Mesodermal cell (in vitro differentiated cells): ENCODE results near the gene TRAK1.

Source experiments
- H3K27ac ChIP-seq: 2 replicates; pipeline ENCODE4 v1.7.0; 2013; ENCODE audit warnings: mild to moderate bottlenecking, low read depth, low read length, moderate library complexity; ENCODE audit not compliant: severe bottlenecking
- H3K36me3 ChIP-seq: 2 replicates; pipeline ENCODE4 v1.7.1; 2013; ENCODE audit warnings: mild to moderate bottlenecking, low read length, moderate library complexity; ENCODE audit not compliant: control insufficient read depth, insufficient read depth
- H3K4me1 ChIP-seq: one replicate; pipeline ENCODE4 v1.7.1; 2013; ENCODE audit warnings: mild to moderate bottlenecking, low read length; ENCODE audit not compliant: insufficient read depth, control insufficient read depth, poor library complexity, severe bottlenecking
- H3K4me3 ChIP-seq: 2 replicates; pipeline ENCODE4 v1.7.0; 2013; ENCODE audit warnings: low read length, control low read depth, mild to moderate bottlenecking; ENCODE audit not compliant: insufficient read depth, poor library complexity, severe bottlenecking; ENCODE audit errors: extremely low read depth
- H3K9me3 ChIP-seq: 2 replicates; pipeline ENCODE4 v1.7.1; 2013; ENCODE audit warnings: mild to moderate bottlenecking, low read length, moderate library complexity; ENCODE audit not compliant: control insufficient read depth
- WGBS, 2 experiments: methylation state at CpG; one replicate each; pipeline ENCODE4 v1.1.5; 2013; ENCODE audit warnings: missing lambda C conversion rate in 2 of 2; ENCODE audit not compliant: insufficient coverage in 2 of 2; 5-methylcytosine and 5-hydroxymethylcytosine counted together

TRAK1 gene

GRCh38 chr3:42116466-42116865, 25.3 kb downstream of the TRAK1 start:
- 100% methylated on average over 1 of the region's 1 CpG; no CpG with 5 or more reads in 1 of the 2 experiments for WGBS, 2 experiments
- H3K9me3 ChIP-seq: no peaks in the 10 kb centered on the region

DNA sequence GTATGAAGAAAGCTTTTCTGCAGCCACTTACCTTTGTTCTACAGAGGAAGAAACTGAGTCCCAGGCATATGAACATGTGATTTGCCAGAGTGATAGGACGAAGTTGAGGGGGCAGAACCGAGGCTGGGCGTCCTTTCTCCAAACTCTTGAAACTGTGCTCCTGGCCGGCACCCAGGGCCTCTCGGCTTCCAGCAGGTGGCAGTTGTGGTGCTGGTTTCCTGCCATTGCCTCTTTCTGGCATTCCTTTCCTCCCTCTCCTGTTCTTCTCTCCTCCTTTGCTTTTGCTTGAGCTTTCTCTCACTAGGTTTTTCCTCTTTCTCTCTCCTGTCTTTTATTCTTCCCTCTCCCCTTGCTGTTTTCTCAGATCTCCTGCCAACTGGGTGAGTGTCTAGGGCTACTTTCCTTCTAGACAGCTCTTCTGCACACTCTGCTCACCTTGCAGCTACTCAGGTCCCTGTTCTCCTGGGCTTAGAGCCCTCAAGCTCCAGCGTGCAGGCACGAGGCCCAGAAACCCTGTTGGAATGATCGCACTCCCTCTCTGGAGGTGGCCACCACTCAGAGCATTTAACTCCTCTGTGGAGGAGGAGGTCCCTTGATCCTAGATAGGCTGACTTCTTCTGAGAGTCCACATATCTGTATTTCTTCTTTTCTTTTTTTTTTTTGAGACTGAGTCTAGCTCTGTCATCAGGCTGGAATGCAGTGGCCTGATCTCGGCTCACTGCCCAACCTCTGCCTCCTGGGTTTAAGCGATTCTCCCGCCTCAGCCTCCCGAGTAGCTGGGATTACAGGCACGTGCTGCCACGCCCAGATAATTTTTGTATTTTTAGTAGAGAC, 26.2 kb downstream of the TRAK1 start:
- WGBS, 2 experiments: 53 to 59% methylated on average over 13 of the region's 14 CpGs
- Histone ChIP-seq H3K4me1 (peaks cover 18% of the 10 kb centered on the region), H3K9me3 (no peaks in the 10 kb centered on the region)

More at GRCh38 chr3:42116466-42116865, 25.3 kb downstream of the TRAK1 start:
- Histone ChIP-seq H3K36me3 (no peaks in the 10 kb centered on the region), H3K4me3 (no peak overlapping the region), H3K4me1 (peaks cover 18% of the 10 kb centered on the region), H3K27ac (no peak overlapping the region)

GRCh38 chr3:42118762-42119361, 27.7 kb downstream of the TRAK1 start:
- H3K9me3 ChIP-seq: no peaks in the 10 kb centered on the region
- H3K4me3 ChIP-seq: no peak overlapping the region
- H3K4me1 ChIP-seq: peaks cover 18% of the 10 kb centered on the region
- no peaks in the 10 kb centered on the region for H3K36me3 ChIP-seq
- H3K27ac ChIP-seq: no peak overlapping the region
- WGBS, 2 experiments: 100% methylated on average over 1 of the region's 2 CpGs

More for the DNA sequence above, 26.2 kb downstream of the TRAK1 start:
- peak overlapping the region; percentile 47 for H3K27ac ChIP-seq
- no peak overlapping the region for H3K4me3 ChIP-seq
- H3K36me3 ChIP-seq: no peaks in the 10 kb centered on the region

DNA sequence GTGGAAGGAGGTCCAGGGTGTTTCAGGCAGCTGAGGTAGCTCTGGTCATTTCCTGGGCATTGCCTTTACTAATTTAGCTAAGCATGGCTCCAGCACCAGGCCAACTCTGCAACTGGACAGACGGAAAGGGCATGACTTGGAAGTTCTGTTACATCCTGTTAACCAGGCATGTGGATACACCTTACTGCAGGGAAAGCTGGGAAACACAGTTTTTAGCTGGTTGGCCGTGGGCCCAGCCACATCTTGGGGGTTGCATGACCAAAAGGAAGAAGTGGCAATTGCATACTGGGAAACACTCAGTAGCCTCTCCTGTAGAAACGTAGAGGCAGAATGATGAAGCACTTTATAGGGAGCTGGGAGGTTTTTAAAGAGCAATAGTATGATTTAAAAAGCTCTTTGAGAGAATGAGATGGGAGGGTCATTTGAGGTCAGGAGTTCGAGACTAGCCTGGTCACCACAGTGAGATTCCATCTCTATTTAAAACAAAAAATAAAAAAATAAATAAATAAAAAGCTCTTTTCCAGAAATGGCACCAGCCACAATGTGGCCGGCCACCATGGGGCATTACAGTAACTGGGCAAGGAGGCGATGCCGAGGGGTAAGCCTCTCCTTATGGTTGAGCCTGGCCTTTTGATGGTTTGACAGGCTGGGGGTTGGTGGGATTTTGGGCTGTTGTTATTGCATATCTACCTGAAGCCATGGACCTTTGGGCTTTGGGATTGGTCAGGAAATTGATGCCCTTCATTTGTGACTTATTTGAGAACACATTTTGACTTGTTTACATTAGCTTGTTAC, 28.6 kb downstream of the TRAK1 start:
- H3K4me1 ChIP-seq: peaks cover 18% of the 10 kb centered on the region
- no peaks in the 10 kb centered on the region for H3K36me3 ChIP-seq
- H3K27ac ChIP-seq: no peak overlapping the region
- 96 to 97% methylated on average over 5 to 6 of the region's 7 CpGs for WGBS, 2 experiments
- no peak overlapping the region for H3K4me3 ChIP-seq
- no peaks in the 10 kb centered on the region for H3K9me3 ChIP-seq

DNA sequence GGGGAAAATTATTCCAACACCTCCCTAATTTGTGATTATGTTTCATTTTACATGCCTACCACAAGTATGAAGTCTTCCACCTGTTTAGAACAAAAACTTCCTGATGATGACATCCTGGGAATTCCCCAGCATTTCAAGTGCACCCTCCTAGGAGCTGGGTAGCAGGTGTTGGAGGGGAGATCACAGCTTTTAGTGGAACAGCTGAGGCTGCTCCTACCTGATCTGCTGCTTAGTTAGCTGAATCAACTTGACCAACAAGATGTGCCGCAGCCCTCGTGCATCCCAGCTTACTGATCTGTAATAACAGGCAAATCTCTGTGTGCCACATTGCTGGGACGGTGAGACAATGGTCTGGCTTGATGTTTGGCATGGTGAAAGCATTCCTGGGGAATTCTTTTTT, 29.7 kb downstream of the TRAK1 start:
- Histone ChIP-seq H3K4me1 (peaks cover 18% of the 10 kb centered on the region), H3K9me3 (no peaks in the 10 kb centered on the region), H3K27ac (no peak overlapping the region), H3K36me3 (peaks cover 5% of the 10 kb centered on the region), H3K4me3 (no peak overlapping the region)
- 80 to 96% methylated on average over 1 to 3 of the region's 3 CpGs for WGBS, 2 experiments

DNA sequence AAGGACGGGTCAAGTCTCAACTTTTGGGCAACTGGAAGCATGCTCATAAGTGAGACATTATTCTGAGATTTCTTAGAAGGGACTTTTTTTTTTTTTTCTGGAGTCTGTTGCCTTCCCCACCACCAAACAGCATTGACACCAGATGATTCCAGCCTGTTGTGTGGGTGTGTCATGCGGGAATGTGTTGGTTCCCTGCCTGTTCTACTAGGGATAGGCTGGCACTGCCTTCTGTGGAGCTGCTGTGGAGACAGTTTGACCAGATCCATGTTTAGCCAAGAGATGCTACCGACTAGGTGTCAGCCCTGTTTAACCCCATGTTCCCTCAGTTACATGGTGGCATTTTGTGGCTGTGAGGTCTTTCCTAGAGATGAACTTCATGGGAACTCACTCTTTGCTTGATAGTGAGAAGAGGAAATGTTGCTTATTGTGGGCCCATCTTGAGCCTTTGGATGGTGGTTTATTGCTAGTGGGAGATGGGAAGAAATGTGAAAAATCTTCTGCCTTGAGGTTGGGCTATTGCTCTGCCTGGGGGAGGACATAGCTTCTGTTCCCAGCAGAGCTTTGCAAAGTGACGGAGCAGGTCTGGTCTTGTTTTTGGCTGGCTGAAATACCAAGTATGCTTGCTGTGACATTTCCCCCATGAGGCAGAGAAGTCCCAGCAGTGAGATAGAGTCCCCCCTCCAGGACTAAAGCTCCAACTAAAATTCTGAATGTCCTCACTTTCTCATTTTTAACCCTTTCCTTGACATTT, 31.3 kb downstream of the TRAK1 start:
- Histone ChIP-seq H3K4me3 (no peak overlapping the region), H3K27ac (no peak overlapping the region)
- WGBS, 2 experiments: 95 to 100% methylated on average over 1 to 3 of the region's 4 CpGs

GRCh38 chr3:42123012-42123581, 31.9 kb downstream of the TRAK1 start:
- Histone ChIP-seq H3K27ac (no peak overlapping the region), H3K36me3 (peaks cover 14% of the 10 kb centered on the region), H3K4me3 (no peak overlapping the region), H3K9me3 (no peaks in the 10 kb centered on the region), H3K4me1 (peaks cover 5% of the 10 kb centered on the region)
- 74 to 85% methylated on average over 8 of the region's 8 CpGs for WGBS, 2 experiments

More for the DNA sequence above, 31.3 kb downstream of the TRAK1 start:
- Histone ChIP-seq H3K4me1 (peaks cover 8% of the 10 kb centered on the region), H3K9me3 (no peaks in the 10 kb centered on the region), H3K36me3 (peaks cover 12% of the 10 kb centered on the region)

GRCh38 chr3:42123824-42124658, 32.9 kb downstream of the TRAK1 start:
- Histone ChIP-seq H3K27ac (no peak overlapping the region), H3K4me1 (peaks cover under 1% of the 10 kb centered on the region), H3K9me3 (no peaks in the 10 kb centered on the region), H3K4me3 (no peak overlapping the region), H3K36me3 (peaks cover 14% of the 10 kb centered on the region)
- 89 to 93% methylated on average over 3 to 4 of the region's 5 CpGs for WGBS, 2 experiments

DNA sequence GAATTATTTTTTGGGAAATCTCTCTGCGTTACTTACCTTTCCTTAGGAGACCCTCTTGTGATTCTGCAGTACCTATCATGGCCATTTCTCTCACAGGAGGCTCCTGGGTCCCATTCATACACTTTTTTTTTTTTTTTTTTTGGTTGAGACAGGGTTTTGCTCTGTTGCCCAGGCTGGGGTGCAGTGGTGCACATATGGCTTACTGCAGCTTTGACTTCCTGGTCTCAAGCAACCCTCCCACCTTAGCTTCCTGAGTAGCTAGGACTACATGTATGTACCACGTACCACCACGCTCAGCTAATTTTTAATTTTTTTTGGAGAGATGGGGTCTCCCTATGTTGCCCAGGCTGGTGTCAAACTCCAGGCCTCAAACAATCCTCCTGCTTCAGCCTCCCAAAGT, 36.1 kb downstream of the TRAK1 start:
- H3K9me3 ChIP-seq: no peaks in the 10 kb centered on the region
- H3K27ac ChIP-seq: no peak overlapping the region
- H3K4me3 ChIP-seq: no peak overlapping the region
- H3K4me1 ChIP-seq: peaks cover 7% of the 10 kb centered on the region
- peaks cover 14% of the 10 kb centered on the region for H3K36me3 ChIP-seq
- 93% methylated on average over 2 of the region's 3 CpGs; no CpG with 5 or more reads in 1 of the 2 experiments for WGBS, 2 experiments
